GM23338 (cell line): ENCODE measurements around the gene SGCD. TPM values are rescaled to one million over a fixed set of nuclear protein-coding genes. Genes with fewer than 3 reads are reported as not detected.

Experiments
- ATAC-seq: fragments of 200-7000 bp; cut with Tn5 transposase; 3 replicates; pipeline ENCODE4 v1.9.1; 2020
- DNase-seq: peaks from one replicate; pipeline ENCODE4 v3.0.0-alpha.2; 2015; ENCODE audit warnings: low spot score
- H2AFZ ChIP-seq: fragments of 200-600 bp; sonication (generic); 2 replicates; pipeline ENCODE4 v1.8.0; 2016; ENCODE audit warnings: antibody characterized with exemption, mild to moderate bottlenecking, moderate library complexity
- H3F3A ChIP-seq: fragments of 200-600 bp; sonication (generic); replicated peaks from 2 replicates; pipeline ENCODE4 v1.8.0; 2017; ENCODE audit warnings: antibody characterized with exemption, mixed run types, low read depth
- H3K27ac ChIP-seq: fragments of 200-600 bp; sonication (generic); 2 replicates; pipeline ENCODE4 v1.6.1; 2016; ENCODE audit warnings: low read depth
- H3K27me3 ChIP-seq: fragments of 200-600 bp; sonication (generic); 2 replicates; pipeline ENCODE4 v1.8.0; 2016; ENCODE audit warnings: mild to moderate bottlenecking, mixed run types, moderate library complexity; ENCODE audit not compliant: insufficient read depth
- H3K36me3 ChIP-seq: fragments of 200-600 bp; sonication (generic); 2 replicates; pipeline ENCODE4 v1.8.0; 2016; ENCODE audit warnings: mild to moderate bottlenecking; ENCODE audit not compliant: insufficient read depth
- H3K4me1 ChIP-seq: fragments of 200-600 bp; sonication (generic); 2 replicates; pipeline ENCODE4 v1.8.0; 2016; ENCODE audit warnings: mild to moderate bottlenecking, moderate library complexity; ENCODE audit not compliant: insufficient read depth
- H3K4me2 ChIP-seq: fragments of 200-600 bp; sonication (generic); 2 replicates; pipeline ENCODE4 v1.7.1; 2017; ENCODE audit warnings: mixed run types
- H3K4me3 ChIP-seq: fragments of 200-600 bp; sonication (generic); 2 replicates; pipeline ENCODE4 v1.6.1; 2016; ENCODE audit warnings: mixed run types
- H3K79me2 ChIP-seq: fragments of 200-600 bp; sonication (generic); replicated peaks from 2 replicates; pipeline ENCODE4 v1.8.0; 2017; ENCODE audit warnings: mild to moderate bottlenecking; ENCODE audit not compliant: insufficient read depth
- H3K9me2 ChIP-seq: fragments of 200-600 bp; sonication (generic); 2 replicates; pipeline ENCODE4 v1.8.0; 2017; ENCODE audit not compliant: insufficient read depth
- H4K20me1 ChIP-seq: fragments of 200-600 bp; sonication (generic); replicated peaks from 2 replicates; pipeline ENCODE4 v1.8.0; 2017; ENCODE audit warnings: mild to moderate bottlenecking; ENCODE audit not compliant: insufficient read depth
- H3K27ac Mint-ChIP-seq: 2 replicates; pipeline ENCODE4 v1.8.0; 2020; ENCODE audit warnings: inconsistent platforms, mild to moderate bottlenecking, moderate library complexity, mixed read lengths
- H3K27me3 Mint-ChIP-seq: 3 replicates; pipeline ENCODE4 v1.8.0; 2022; ENCODE audit warnings: low read depth, mild to moderate bottlenecking, moderate library complexity, mixed read lengths, inconsistent platforms; ENCODE audit not compliant: insufficient read depth, poor library complexity
- H3K36me3 Mint-ChIP-seq: 3 replicates; pipeline ENCODE4 v1.8.0; 2021; ENCODE audit warnings: low read depth, mild to moderate bottlenecking, inconsistent platforms, moderate library complexity, mixed read lengths
- H3K4me1 Mint-ChIP-seq: 3 replicates; pipeline ENCODE4 v1.8.0; 2020; ENCODE audit warnings: mild to moderate bottlenecking, inconsistent platforms, mixed read lengths
- H3K4me3 Mint-ChIP-seq: 3 replicates; pipeline ENCODE4 v1.8.0; 2021; ENCODE audit warnings: moderate library complexity, mild to moderate bottlenecking, inconsistent platforms, mixed read lengths
- H3K9me3 Mint-ChIP-seq: 3 replicates; pipeline ENCODE4 v1.8.0; 2020; ENCODE audit warnings: moderate library complexity, mild to moderate bottlenecking, inconsistent platforms, mixed read lengths
- CREB1 ChIP-seq: fragments of 250-450 bp; sonication (Bioruptor Pico); IDR thresholded peaks from 2 replicates; pipeline ENCODE4 v1.5.0; 2020; ENCODE audit warnings: low read depth, mild to moderate bottlenecking, moderate library complexity
- CTCF ChIP-seq, 2 experiments: fragments of 200-600 bp in 1 of 2; sonication (generic) in 1 of 2; conservative IDR thresholded peaks; 2 replicates each; pipeline versions ENCODE4 v1.5.1 to v1.6.1; 2016 to 2017; ENCODE audit warnings: antibody characterized with exemption in 2 of 2, low read depth in 2 of 2, mild to moderate bottlenecking in 2 of 2, moderate library complexity in 1 of 2
- ETS1 ChIP-seq: IDR thresholded peaks from 2 replicates; pipeline ENCODE4 v1.6.1; 2016; ENCODE audit warnings: antibody characterized with exemption
- EZH2 ChIP-seq: fragments of 200-600 bp; sonication (generic); IDR thresholded peaks from one replicate; pipeline ENCODE4 v1.8.0; 2017; ENCODE audit warnings: antibody characterized with exemption, mild to moderate bottlenecking, low read depth; ENCODE audit not compliant: unreplicated experiment
- EZH2phosphoT487 ChIP-seq: fragments of 200-600 bp; sonication (generic); IDR thresholded peaks from one replicate; pipeline ENCODE4 v1.8.1; 2018; ENCODE audit warnings: antibody characterized with exemption; ENCODE audit not compliant: unreplicated experiment
- JUNB ChIP-seq: IDR thresholded peaks from one replicate; pipeline ENCODE4 v1.6.1; 2016; ENCODE audit warnings: antibody characterized with exemption; ENCODE audit not compliant: unreplicated experiment
- NANOG ChIP-seq: IDR thresholded peaks from 2 replicates; pipeline ENCODE4 v1.6.1; 2016; ENCODE audit warnings: antibody characterized with exemption, borderline replicate concordance
- POLR2AphosphoS5 ChIP-seq: IDR thresholded peaks from 2 replicates; pipeline ENCODE4 v1.6.1; 2016; ENCODE audit warnings: antibody characterized with exemption, low read depth
- STAT1 ChIP-seq: IDR thresholded peaks from one replicate; pipeline ENCODE4 v1.6.1; 2016; ENCODE audit warnings: antibody characterized with exemption; ENCODE audit not compliant: unreplicated experiment
- ZNF114 ChIP-seq: fragments of 250-450 bp; sonication (Bioruptor Pico); IDR thresholded peaks from 2 replicates; pipeline ENCODE4 v1.5.0; 2020; ENCODE audit warnings: mild to moderate bottlenecking, moderate library complexity
- ZNF331 ChIP-seq: fragments of 250-450 bp; sonication (Bioruptor Pico); IDR thresholded peaks from 2 replicates; pipeline ENCODE4 v1.5.0; 2020; ENCODE audit warnings: low read depth, mild to moderate bottlenecking, moderate library complexity
- polyA plus RNA-seq: library from polyadenylated mRNA; unstranded; fragments of >200 nt; fragmentation: Nextera tagmentation; extraction: Ambion mirVana; gene quantifications from 2 replicates; pipeline ENCODE4 v1.2.1, GENCODE V29; 2016
- total RNA-seq: library from RNA; depleted of rRNA; stranded (reverse); fragments of >200 nt; shearing (Covaris generic); gene quantifications from 2 replicates; pipeline ENCODE4 v1.2.3, GENCODE V29; 2014
- TF ChIP-seq, protein P1 (sequence below): IDR thresholded peaks from one replicate; pipeline ENCODE4 v1.6.1; 2018; ENCODE audit warnings: antibody characterized with exemption; ENCODE audit not compliant: unreplicated experiment
- TF ChIP-seq, protein P2 (sequence below): fragments of 250-450 bp; sonication (Bioruptor Pico); IDR thresholded peaks from 2 replicates; pipeline ENCODE4 v1.5.0; 2020; ENCODE audit warnings: mild to moderate bottlenecking, moderate library complexity

The SGCD gene
- total and polyA plus RNA-seq, 2 experiments from 2014 or later, result 0.03 to 0.05 TPM

- Histone ChIP-seq H3K4me2 (no peak overlapping the region), H4K20me1 (no peaks in the 10 kb centered on the region), H3K4me1 (peaks cover 4% of the 10 kb centered on the region; the same call in 1 of the 2 replicates), H3F3A (no peaks in the 10 kb centered on the region), H3K9me2 (no peaks in the 10 kb centered on the region), H3K27ac (no peak overlapping the region), H2AFZ (0 out of 2 replicates have a peak overlapping the region, but pooled peaks have one; percentile 43), H3K36me3 (no peaks in the 10 kb centered on the region), H3K79me2 (no peaks in the 10 kb centered on the region), H3K27me3 (no peaks in the 10 kb centered on the region), H3K4me3 (no peak overlapping the region)
- Mint-ChIP-seq H3K9me3 (no peaks in the 10 kb centered on the region), H3K27me3 (no peaks in the 10 kb centered on the region), H3K36me3 (no peaks in the 10 kb centered on the region), H3K4me3 (no peak overlapping the region), H3K27ac (no peak overlapping the region), H3K4me1 (peaks cover 3% of the 10 kb centered on the region; the same call in 2 of the 3 replicates)
- DNase-seq, result no peak
- no peak for ATAC-seq
- TF ChIP-seq ZNF331 (CRISPR knock-in tag) (no peak), ETS1 (no peak), CREB1 (CRISPR knock-in tag) (no peak), CTCF (conservative IDR thresholded peaks at IDR 0.05; ENCODE audit: low read depth in 2 of 2) (no peak), EZH2phosphoT487 (no peak), STAT1 (no peak), JUNB (no peak), ZNF114 (CRISPR knock-in tag) (no peak), EZH2 (no peak), NANOG (no peak), POLR2AphosphoS5 (no peak)
- TF ChIP-seq, protein P1, sequence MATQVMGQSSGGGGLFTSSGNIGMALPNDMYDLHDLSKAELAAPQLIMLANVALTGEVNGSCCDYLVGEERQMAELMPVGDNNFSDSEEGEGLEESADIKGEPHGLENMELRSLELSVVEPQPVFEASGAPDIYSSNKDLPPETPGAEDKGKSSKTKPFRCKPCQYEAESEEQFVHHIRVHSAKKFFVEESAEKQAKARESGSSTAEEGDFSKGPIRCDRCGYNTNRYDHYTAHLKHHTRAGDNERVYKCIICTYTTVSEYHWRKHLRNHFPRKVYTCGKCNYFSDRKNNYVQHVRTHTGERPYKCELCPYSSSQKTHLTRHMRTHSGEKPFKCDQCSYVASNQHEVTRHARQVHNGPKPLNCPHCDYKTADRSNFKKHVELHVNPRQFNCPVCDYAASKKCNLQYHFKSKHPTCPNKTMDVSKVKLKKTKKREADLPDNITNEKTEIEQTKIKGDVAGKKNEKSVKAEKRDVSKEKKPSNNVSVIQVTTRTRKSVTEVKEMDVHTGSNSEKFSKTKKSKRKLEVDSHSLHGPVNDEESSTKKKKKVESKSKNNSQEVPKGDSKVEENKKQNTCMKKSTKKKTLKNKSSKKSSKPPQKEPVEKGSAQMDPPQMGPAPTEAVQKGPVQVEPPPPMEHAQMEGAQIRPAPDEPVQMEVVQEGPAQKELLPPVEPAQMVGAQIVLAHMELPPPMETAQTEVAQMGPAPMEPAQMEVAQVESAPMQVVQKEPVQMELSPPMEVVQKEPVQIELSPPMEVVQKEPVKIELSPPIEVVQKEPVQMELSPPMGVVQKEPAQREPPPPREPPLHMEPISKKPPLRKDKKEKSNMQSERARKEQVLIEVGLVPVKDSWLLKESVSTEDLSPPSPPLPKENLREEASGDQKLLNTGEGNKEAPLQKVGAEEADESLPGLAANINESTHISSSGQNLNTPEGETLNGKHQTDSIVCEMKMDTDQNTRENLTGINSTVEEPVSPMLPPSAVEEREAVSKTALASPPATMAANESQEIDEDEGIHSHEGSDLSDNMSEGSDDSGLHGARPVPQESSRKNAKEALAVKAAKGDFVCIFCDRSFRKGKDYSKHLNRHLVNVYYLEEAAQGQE, result no peak
- TF ChIP-seq, protein P2, sequence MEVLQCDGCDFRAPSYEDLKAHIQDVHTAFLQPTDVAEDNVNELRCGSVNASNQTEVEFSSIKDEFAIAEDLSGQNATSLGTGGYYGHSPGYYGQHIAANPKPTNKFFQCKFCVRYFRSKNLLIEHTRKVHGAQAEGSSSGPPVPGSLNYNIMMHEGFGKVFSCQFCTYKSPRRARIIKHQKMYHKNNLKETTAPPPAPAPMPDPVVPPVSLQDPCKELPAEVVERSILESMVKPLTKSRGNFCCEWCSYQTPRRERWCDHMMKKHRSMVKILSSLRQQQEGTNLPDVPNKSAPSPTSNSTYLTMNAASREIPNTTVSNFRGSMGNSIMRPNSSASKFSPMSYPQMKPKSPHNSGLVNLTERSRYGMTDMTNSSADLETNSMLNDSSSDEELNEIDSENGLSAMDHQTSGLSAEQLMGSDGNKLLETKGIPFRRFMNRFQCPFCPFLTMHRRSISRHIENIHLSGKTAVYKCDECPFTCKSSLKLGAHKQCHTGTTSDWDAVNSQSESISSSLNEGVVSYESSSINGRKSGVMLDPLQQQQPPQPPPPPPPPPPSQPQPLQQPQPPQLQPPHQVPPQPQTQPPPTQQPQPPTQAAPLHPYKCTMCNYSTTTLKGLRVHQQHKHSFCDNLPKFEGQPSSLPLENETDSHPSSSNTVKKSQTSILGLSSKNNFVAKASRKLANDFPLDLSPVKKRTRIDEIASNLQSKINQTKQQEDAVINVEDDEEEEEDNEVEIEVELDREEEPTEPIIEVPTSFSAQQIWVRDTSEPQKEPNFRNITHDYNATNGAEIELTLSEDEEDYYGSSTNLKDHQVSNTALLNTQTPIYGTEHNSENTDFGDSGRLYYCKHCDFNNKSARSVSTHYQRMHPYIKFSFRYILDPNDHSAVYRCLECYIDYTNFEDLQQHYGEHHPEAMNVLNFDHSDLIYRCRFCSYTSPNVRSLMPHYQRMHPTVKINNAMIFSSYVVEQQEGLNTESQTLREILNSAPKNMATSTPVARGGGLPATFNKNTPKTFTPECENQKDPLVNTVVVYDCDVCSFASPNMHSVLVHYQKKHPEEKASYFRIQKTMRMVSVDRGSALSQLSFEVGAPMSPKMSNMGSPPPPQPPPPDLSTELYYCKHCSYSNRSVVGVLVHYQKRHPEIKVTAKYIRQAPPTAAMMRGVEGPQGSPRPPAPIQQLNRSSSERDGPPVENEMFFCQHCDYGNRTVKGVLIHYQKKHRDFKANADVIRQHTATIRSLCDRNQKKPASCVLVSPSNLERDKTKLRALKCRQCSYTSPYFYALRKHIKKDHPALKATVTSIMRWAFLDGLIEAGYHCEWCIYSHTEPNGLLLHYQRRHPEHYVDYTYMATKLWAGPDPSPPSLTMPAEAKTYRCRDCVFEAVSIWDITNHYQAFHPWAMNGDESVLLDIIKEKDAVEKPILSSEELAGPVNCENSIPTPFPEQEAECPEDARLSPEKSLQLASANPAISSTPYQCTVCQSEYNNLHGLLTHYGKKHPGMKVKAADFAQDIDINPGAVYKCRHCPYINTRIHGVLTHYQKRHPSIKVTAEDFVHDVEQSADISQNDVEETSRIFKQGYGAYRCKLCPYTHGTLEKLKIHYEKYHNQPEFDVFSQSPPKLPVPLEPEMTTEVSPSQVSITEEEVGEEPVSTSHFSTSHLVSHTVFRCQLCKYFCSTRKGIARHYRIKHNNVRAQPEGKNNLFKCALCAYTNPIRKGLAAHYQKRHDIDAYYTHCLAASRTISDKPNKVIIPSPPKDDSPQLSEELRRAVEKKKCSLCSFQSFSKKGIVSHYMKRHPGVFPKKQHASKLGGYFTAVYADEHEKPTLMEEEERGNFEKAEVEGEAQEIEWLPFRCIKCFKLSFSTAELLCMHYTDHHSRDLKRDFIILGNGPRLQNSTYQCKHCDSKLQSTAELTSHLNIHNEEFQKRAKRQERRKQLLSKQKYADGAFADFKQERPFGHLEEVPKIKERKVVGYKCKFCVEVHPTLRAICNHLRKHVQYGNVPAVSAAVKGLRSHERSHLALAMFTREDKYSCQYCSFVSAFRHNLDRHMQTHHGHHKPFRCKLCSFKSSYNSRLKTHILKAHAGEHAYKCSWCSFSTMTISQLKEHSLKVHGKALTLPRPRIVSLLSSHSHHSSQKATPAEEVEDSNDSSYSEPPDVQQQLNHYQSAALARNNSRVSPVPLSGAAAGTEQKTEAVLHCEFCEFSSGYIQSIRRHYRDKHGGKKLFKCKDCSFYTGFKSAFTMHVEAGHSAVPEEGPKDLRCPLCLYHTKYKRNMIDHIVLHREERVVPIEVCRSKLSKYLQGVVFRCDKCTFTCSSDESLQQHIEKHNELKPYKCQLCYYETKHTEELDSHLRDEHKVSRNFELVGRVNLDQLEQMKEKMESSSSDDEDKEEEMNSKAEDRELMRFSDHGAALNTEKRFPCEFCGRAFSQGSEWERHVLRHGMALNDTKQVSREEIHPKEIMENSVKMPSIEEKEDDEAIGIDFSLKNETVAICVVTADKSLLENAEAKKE (CRISPR knock-in tag), result no peak
These were observed 296.5 kb downstream of the SGCD start for GRCh38 chr5:156623381-156624040.
